Right kidney (tissue), 1 donor: ENCODE results near the gene HEXB.
"Not testable (repeated sequence)": the region's sequence is repeated elsewhere in the genome, so short reads cannot be mapped to it uniquely, and the experiment has no call there.

Experiments used
- DNase-seq: peaks from one replicate; pipeline ENCODE4 v3.0.0-alpha.2; 2016

The HEXB gene

DNA sequence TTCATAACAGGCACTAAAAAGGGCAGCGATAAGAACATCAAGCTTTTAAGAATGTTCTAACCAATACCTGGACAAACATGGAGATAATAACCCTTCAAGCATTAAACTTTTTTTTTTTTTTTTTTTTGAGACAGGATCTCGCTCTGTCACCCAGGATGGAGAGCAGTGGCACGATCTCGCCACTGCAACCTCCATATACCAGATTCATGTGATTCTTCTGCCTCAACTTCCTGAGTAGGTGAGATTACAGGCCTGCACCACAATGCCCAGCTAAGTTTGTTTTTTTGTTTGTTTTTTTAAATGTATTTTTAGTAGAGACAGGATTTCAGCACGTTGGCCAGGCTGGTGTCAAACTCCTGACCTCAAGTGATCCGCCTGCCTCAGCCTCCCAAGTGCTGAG lies 29.8 kb upstream of the HEXB start:
- no peak for DNase-seq

DNA sequence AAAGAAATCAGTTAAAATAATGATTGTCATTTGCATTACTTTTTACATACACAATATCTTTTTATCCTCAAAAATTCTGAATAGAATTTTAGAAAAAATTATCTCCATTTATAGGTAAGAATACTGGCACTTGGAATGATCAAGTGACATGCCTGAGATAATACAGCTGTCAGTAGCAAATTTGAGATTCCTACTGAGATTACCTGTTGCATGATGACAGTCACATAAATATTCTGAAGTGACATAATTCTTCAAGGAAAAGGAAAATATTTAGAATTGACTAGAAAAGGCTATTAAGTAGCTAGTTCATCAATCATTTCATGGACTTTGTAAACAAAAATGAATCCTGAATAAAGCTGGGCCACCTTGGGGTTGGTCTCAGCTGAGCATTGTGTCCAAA lies 29.3 kb upstream of the HEXB start:
- no peak for DNase-seq

DNA sequence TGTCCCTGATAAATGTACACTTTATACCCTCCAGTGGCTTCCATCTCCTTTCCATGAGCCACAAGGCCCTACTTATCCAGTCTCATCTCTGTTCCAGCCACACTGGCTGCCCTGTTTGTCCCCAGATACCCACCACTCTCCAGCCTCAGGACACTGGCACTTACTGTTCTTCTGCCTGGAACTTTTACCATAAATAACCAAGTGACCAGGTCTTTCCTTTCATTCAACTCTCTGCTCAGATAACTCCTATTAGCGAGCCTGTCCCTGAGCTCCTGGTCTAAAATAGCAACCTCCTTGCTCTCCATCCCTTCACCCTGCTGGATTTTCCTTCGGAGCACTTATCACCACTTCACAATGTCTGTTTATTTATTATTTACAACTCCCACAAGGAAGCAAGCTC lies 27.9 kb upstream of the HEXB start:
- DNase-seq, result no peak

DNA sequence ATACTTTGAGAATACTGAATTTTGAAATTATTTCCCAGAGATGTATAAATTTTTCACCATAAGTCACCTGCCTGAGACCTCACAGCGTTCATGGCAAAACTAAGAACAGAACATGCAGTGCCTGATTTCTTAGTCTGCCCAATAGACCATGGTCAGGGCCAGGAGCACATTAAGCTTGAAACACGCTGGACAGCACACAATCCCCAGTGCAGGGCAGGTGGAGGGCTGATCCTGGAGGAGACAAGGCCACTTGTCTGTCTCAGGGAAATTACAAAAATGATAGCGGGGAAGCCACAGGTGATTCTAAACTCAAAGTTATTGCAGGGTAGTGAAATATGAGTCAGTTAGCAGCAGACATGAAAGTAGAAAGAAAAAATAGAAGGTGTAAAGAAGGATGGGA lies 25.9 kb upstream of the HEXB start:
- no peak for DNase-seq

DNA sequence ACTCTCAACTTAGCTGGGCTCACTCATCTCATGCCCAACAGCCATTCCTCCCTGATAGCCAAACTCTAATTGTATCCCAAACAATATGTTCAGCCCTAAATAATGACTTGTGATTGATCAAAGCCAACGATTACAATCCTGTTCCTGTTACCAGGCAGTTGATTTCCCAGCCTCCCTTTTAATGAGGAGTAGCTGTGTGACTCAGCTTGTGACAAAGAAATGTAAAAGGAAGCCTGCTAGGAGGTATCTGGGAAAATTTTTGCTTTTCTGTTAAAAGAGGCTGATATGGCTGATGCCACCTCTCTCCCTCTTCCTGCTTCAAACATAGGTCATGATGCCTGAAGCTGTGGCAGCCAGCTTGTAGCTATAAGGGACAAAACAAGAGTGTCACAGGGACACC lies 24.9 kb upstream of the HEXB start:
- DNase-seq, result no peak

DNA sequence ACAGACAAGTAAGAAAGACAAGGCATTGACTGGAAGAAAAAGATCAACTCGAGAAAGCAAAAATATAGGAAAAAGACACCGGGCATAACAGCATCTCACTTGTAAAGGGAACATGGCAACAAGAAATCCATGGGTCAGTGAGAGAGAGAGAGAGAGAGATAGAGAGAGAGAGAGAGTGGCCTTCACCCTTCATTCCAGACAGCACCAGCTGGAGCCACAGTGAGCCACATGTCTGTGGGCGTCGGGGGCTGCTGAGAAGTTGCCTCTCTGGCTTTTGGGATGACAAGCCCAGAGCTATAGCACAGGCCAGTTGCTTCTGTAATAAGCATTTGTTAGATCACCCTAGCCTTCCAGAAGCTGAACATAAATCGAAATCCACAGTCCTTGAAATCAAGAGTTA lies 24.2 kb upstream of the HEXB start:
- DNase-seq, result no peak

DNA sequence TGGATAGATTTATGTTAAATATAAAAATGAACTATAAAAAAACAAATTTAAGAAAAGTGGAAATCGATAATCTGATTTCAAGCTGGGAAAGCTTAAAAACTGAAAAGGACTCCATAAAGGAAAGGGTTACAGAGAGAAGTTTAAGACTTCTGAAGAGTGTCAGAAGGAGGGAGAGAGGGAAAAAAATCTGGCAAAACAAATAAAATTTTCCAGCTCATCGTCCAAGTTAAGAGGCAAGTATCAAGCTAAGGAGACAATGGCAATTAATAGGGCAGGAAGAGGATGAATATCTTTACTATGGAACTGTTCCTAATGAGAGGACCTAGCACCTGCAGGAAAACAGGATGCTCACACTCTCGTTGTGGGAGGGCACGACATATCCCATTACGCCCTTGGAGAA lies 20.5 kb upstream of the HEXB start:
- DNase-seq, result no peak

DNA sequence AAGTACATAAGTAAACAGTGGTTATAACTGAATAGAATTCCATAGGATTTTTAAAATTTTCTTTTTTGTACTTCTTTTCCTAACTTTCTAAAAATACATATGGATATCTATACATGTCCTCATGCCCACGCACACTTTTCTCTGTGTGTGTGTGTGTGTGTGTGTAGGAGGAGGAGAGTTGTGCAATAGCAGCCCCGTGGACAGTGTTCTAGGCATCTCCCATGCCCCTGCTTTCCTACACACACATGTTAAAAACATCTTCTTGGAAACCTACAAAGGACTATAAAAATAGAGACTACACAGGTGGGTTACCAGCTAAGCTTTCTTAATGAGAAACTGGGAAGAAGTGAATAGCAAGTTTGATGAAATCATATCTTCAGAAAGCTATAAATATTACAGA lies 19.8 kb upstream of the HEXB start:
- DNase-seq, result no peak

DNA sequence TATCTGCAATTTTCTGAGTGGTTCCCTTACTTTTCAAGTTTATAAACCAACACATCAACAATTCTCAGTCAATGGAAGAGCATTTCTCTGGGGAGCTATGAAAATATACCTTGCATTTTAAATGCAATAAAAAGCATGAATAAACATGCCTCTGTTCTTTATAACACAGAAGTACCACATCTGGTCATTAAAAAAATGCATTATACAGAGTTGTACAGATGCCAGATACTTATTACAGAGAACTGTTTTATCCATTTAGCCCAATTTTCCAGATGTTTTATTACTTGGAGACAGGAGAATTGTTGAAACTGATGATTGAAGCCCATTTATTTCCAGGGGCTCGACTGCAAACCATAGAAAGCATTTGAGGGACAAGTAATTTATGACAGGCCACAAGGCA lies 19.2 kb upstream of the HEXB start:
- no peak for DNase-seq

DNA sequence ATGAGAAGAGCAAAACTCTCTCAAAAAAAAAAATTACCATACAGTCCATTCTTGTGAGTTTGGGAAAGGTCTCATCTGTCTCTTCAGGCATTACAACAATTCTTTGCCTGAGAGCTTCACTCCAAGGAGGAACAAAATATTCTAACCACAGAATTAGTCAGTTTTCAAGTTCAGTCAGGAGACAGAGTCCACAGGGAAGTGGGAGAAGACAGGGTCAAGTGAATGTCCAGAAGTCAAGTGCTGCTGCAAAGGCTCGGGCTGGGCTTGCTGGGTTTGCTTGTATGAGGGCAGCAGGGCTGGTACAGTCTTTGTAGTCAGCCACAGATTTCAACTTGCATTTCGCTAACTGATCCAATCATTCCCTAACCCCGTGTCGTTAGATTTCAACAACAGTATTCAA lies 17.6 kb upstream of the HEXB start:
- no peak for DNase-seq

DNA sequence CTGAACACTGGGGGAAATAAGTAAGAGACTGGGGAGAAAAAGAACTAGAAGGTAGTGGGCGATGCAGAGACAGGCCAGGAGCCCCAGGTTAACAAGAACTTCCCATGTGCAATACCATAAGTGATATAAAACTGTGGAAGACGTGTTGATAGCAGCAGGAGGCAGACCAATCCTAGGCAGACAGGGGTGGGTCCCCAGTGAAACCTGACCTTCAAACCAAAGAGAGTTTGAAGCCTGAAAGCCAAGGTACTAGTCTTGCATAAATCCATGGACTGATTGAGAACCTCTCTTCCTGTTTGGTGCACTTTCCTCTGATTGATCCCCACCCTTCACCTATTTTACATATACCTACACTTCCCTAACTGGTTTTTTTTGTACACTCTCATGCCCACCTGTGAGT lies 15.2 kb upstream of the HEXB start:
- DNase-seq, result no peak

DNA sequence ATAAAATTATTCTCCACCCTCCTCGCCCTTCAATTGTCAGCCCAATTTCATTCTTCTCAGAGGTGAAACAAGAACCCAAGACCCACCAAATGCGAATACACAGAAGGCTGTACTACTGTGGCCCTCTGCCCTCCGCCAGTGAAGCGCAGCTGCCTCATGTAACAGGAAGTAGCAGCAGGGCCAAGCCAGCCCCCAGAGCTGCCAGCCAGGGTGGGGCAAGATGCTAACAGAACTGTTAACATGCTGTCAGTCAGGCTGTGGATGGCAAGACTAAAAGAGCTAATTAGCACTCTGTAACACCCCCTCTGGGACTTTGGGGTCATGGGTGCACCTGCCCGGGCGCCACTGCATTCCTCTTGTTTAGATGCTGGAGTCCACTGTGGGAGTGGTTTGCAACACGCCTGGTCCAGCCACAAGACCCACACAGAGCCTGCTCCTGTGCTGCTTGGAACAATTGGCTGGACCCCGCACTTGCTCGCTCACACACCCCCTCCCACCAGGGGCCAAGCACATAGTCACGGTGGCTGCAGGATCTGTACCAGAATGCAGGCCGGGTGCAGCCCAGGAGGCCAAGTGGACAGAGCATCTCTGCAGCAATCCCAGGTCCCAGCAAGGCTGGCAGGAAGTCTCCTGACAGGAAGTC lies 14.5 kb upstream of the HEXB start:
- no peak for DNase-seq

DNA sequence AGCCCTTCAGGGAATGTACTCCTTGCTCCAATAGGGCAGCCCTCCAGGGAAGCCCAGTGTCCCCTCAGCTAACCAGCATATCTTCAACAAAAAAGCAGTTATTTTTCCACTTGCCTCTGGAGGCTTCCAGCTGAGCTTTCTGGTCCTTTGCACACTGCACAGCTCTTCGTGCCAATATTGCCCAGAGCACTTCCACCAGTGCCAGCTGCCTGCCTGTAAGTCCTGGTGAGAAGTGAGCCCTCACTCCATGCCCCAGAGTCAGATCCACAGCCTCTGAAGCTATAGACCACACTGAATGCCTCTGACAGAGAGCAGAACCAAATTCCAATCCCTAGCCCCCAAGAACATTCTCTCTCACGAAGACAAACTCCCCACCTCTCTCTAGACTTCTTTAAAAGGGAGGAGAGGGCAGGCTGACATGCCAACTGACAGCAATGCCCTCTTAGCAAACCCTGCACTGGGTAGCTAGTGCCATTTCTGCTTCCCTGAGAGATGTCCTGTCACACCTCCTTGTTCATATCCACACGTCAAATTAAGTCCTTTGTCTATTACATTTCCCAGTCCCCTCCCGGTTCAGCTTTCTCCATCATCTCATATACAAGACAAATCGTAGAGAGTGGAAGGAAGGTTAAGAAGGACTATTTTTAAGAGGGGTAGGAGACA lies 12.7 kb upstream of the HEXB start:
- no peak for DNase-seq

DNA sequence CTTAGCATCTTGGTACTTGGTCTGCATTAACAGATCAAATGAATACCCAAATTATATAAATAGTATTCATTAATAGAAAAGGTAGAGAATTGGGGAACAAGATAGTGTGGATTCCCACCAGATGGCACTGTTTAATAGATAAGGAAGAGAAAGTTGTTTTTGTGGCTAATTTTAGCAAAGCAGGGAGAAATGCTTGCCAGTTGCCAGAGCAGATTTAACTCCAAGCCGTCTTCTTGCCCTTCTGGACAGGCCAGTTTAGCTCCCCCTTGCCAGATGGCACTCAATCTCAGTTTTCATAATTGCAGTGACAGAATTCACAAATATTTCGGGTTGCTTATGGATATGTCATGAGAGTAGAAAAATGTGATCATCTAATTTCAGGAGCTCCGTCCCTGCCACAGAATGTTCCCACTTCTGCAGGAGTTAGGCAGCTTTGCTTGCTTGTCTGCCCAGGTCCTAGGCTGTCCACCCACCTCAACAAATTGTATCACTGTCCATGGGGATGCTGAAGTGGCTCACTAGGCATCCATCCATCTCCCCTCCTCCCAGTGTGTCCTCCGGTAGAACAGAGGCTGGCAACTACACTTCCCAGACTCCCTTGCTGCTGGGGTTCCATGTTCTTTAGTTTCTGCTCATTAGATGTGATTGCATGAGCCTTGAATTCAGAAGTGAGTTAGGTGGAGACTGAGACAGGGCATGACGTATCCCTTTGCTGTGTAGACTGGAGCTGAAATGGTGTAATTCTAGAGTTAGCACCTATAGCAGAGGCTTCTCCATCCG lies 11.8 kb upstream of the HEXB start:
- DNase-seq, result no peak

DNA sequence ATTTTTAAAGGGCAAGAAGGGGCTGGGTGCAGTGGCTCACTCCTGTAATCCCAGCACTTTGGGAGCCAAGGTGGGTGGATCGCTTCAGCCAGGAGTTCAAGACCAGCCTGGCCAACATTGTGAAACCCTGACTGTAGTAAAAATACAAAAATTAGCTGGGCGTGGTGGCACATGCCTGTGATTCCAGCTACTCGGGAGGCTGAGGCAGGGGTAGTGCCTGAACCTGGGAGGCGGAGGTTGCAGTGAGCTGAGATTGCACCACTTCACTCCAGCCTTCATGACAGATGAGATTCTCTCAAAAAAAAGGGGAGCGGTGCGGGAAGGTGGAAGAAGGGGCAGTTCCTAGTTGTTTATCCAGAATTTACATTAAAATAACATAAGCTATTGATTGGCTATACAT lies 8.6 kb upstream of the HEXB start:
- DNase-seq, result not testable (repeated sequence)

DNA sequence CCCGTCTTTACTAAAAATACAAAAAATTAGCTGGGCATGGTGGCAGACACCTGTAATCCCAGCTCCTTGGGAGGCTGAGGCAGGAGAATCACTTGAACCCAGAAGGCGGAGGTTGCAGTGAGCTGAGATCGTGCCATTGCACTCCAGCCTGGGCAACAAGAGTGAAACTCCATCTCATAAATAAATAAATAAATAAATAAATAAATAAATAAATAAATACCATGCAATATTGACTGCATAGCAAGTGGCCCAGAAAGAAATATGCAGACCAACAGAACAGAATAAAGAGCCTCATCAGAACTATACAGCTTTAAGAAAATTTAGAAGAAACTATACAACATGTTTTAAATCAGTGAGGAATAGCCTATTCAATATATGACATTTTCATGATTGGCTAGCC lies 6.9 kb upstream of the HEXB start:
- not testable (repeated sequence) for DNase-seq

DNA sequence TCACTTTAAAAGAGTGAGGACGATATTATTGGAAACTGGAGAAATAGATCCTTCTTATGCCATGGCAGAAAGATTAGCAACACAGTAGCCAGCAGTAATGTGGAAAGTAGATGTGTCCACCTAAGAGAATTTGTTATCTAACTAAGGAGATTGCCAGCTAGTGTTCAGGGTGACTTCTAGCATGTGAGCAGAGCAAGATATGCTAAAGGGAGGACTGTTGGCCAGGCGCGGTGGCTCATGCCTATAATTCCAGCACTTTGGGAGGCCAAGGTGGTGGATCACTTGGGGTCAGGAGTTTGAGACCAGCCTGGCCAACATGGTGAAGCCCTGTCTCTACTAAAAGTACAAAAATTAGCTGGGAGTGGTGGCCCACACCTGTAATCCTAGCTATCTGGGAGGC lies 5.7 kb upstream of the HEXB start:
- not testable (repeated sequence) for DNase-seq

DNA sequence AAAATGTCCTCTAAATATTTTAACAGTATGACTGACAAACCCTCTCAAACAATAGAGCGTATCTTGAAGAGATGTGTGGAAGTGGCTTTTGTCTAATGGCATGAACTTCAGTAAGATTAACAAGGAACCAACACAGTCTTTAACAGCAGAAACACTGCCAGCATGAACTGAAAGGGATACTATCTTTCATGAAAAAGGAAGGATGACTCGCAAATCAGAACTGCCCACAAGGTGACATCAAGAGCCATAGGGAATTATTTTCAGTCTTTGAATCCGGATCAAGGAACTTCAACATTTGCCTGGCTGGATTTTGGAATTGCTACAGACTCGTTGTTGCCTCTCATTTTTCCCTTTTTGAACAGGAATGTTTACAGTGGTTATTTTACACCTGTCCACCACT lies 5.1 kb upstream of the HEXB start:
- no peak for DNase-seq

DNA sequence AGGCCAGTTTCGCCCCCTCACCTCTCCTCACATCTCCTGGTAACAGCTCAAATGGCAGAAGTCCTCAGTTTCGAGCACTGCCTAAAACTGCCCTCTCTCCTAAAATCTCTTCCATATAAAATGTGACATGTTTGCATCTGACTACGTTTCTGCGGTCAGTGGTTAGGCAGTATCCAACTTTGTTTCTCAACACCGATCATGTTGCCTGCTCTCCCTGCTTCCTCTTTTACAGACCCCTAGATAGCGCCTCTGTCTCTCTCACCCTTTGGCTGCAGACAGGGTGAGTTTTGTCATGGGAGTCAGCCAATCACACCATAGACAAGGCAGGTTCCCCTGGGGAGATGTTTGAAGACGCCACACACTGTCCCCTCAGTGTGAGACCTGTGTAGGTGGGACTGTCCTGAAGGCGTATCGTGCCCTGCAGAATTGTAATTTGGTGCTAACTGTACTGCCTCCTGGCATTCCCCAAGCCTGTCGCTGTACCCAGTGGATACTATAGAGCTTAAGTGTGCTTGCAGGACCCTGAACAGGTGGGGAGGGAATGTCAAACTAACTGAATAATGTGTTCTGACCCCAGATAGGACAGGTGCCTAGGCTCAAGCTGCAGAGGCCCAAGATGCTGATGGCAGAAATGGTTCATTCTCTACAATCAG lies 1.1 kb downstream of the HEXB start:
- DNase-seq, result no peak

DNA sequence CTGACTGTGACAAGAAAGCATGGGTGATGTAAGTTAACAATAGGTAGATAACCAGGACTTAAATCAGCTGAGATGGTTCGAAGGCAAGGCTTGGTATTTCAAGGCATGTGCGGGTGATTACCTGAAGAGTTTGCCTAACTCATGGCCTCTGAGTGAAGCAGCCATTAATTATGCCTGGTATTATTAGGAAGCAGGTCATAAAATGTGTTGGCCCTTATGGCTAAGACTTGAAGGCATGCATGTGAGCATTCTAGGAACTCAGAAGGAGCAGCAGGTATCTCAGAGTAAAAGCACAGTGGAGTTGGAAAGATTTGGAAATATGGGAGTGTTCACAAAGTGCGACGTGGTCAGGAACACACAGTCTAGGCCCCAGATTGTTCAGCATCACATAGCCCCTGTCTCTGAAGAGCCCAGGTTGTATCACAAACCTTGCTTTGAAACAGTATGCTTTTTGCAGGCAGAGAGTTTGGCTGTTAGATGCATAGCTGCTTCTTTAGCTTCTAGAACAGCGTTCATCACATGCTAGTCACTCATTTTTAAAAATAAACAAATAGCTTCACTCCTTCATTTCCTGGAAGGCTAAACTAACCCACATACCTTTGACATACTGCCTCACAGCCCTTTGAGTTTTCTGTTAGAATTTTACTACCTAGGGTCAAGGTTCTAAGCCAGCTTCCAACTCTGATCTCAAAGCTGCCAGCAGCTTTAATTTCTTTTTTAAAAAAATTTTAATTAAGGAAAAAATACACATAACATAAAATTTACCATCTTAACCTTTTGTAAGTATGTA lies 2.1 kb downstream of the HEXB start:
- DNase-seq, result no peak

DNA sequence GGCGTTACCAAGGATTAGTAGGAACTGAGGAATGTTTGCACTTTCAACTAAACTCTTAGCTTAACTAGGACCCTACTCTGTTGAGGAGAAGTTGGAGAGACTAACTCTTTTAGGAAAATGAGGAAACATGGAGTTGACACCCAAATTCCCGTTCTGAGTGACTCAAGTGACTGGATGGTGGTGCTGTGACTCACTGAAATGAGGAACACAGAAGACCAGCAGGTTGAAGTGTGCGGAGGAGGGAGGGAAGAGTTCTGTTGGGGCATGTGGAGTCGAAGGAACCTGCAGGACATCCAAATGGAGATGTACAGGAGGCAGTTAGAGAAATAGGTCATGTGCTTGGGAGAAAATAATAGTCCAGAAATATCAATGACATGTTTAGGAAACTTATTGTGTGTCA lies 8.2 kb downstream of the HEXB start:
- no peak for DNase-seq

DNA sequence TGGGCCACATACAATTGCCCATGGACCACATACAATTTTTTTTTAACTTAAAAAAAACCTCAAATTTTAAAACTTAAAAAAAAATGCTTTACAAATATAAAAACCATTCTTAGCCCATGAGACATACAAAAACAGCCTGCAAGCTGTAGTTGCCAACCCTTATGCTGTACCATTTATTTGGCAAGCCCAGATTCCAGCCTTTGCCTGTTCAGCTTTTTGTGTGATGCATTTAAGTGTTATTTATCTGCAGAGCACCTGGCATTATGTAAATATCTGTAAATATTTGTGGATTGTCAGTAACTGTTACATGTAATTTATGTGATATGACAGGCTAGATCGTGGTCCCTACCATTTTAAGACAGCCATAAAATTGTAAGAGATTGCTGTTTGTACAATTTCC lies 32.6 kb downstream of the HEXB start:
- no peak for DNase-seq

DNA sequence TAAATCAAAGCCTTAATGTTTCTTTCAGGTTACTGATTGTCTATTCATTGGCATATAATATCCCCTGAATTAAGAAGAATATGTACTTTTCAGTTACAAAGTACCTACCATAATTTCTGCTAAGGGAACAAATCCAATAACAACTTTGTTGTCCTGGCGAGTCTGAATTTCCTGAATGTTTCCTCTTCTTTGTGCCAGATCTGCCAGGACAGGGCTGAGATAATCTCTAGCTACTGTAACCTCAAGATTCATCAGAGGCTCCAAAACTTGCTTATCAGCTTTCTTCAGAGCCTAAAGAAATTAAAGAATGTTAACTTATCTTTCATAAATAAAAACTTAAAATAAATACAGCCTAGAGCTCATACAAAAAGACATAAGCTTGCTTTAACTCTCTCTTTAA lies 37.2 kb downstream of the HEXB start:
- no peak for DNase-seq
